Measurements from ENCODE around the gene KIF26B.

Gene KIF26B

DNA sequence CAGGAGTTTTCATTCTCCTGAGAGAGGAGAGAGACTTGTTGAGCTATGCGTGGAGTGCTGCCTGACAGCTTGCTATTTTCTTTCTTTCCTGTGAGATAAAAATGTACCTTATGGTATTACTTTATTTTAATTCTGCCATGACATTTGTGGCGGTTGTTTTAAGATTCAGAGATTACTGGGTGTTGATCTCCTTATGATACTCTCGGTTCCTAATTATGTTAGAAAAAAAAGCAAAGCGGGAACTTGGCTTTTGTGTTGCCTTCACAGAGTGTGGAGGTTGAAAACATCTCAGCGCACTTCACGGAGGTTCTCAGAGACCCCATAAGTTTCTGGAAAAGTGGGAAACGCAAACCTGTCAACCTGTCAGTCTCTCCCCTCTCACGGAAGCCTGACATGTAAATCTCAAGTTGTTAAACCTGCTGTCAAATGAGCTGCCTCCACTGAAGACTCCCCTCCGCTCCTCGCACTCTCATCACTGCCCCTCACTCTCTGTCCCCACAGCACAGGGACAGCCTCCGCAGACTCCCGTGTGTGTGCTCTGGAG is 405.6 kb downstream of the KIF26B start:
- DNase-seq (ENCODE audit: low spot score), result no peak

DNA sequence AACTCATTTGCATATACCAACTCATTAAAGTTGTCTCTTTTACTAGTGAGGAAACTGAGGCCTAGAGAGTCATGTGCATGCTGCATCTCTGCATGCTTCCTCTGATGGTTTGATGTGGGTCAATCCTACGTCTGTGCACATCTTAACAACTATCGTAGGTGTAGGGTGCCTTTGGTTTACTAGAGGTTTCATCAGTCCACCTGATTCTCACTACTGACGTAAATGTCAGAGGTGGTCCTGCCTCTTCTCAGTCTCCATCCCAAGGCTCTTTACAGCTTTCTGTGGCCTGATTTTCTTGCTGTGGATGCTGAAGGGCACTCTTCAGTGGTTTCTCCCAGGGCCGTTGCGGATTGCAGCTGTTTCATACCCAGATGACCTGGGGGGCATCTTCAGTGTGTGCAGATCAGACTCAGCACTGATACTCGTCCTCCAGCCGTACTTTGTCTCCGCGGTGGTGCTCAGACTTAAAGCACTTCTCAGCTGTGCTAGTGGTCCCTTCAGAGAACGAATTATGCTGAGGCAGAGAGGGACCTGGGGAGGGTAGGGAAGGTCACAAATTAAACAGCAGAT is 407.0 kb downstream of the KIF26B start:
- no peak for DNase-seq (ENCODE audit: low spot score)

DNA sequence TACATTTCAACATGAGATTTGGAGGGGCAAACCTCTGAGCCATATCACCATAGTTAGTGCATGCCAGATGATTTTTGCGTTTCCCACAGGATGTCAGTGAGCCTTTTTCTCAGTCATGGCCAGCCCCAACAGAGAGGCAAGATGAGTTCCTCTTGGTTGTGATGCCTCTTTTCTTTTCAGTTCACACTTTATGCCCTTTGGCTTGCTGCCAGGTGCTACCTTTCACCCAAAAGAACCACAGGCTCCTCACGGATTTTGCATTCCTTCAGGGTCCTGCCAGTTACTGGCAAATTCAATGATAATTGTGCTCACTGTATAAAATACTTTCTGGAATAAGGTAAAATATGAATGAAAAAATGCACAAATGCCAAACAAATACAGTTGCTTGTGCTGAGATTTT is 411.3 kb downstream of the KIF26B start:
- DNase-seq (ENCODE audit: low spot score), result no peak

DNA sequence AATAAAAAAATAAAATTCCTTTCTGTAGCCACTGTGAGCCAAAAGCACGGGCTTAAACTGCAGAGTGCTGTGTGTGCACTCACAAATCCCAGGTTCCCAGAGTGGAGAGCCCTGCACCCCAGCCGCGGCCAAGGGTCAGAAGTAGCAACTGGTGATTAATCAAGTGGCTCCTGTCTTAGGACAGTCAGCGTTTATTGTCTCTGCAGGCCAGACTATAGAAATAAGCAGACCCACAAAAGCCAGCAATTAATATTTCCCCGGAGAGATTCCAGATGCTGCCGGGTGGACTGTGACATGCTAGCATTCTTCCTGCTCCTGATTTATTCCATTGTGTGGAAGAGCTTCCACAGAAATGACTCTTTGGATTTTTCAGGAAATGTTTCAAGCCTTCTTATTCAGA is 412.2 kb downstream of the KIF26B start:
- DNase-seq (ENCODE audit: low spot score), result peak; percentile 82

DNA sequence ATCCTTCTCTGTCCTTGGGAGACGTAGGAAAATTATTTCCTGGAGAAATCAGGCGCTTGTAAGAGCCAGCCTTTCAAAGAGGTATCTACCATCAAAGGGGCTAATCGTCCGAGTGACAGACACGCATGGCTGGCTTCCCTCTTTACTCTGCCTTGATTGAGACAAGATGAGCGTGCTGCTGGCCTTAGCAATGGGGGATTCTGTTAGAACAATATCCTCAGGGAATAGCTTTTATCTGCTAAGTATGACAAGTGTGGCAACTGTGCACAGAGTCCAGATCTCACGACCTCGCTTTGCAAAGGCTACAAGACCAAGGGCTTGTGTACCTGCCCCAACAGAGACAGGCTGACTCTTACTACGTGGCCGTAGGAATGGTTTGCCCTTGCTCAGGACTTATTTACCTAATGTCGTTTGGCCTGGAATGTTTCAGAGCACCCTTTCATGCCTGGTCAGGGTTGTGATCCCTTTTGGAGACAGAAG is 417.1 kb downstream of the KIF26B start:
- DNase-seq (ENCODE audit: low spot score), result peak; percentile 95

DNA sequence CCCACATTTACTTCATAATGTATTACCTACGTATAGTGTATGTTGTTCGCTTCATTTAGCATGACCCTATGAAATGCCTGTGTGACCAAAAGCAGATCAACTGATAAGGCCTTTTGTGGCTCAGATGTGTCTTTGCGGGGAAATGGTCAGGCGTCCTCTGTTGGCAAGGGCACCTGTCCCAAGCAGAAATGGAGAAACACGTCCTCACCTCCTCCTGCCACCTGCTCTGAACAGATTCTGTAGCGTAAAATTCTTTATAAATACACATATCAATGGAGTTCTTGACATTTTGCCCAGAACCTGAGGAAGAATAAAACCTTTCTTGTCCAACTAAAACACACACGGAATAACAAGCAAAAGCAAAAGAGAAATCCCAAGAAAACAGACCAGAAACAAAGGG is 417.9 kb downstream of the KIF26B start:
- no peak for DNase-seq (ENCODE audit: low spot score)

DNA sequence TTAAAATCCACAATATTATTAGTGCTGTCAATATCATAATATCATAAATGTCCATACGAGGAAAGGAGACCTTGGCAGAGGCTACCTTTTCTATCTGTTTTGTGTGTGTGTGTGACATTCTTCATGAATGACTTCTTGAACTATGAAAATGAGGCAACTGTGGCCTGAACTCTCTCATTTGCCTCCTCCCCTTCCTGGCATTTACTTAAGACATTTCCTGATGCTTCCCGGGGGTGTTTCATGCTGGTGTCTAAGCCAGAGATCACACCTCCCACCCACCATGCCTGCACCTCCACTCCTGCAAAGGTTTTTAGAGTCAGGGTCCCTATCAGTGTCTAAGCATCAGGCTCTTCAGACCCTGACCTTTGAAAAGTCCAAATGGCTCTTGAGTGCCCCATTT is 420.9 kb downstream of the KIF26B start:
- no peak for DNase-seq (ENCODE audit: low spot score)

DNA sequence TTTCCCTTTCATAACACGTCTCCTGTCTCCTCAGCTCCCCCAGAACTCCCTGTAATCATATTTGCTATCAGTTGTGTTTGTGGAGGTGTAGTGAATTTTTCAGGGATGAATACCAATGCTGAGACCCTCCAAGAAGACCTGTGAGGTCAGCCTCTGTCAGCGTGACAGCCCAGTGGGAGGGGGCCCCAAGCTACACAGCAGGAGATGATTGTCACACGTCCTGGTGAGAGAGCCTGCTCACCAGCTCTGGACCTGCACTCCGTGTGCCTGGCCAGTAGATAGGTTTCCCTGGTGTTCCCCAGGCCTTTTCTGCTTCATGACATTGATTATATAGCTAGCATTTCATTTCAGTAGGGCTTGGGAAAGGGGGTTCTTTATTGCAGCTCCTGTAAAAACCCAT is 421.5 kb downstream of the KIF26B start:
- DNase-seq (ENCODE audit: low spot score), result no peak

DNA sequence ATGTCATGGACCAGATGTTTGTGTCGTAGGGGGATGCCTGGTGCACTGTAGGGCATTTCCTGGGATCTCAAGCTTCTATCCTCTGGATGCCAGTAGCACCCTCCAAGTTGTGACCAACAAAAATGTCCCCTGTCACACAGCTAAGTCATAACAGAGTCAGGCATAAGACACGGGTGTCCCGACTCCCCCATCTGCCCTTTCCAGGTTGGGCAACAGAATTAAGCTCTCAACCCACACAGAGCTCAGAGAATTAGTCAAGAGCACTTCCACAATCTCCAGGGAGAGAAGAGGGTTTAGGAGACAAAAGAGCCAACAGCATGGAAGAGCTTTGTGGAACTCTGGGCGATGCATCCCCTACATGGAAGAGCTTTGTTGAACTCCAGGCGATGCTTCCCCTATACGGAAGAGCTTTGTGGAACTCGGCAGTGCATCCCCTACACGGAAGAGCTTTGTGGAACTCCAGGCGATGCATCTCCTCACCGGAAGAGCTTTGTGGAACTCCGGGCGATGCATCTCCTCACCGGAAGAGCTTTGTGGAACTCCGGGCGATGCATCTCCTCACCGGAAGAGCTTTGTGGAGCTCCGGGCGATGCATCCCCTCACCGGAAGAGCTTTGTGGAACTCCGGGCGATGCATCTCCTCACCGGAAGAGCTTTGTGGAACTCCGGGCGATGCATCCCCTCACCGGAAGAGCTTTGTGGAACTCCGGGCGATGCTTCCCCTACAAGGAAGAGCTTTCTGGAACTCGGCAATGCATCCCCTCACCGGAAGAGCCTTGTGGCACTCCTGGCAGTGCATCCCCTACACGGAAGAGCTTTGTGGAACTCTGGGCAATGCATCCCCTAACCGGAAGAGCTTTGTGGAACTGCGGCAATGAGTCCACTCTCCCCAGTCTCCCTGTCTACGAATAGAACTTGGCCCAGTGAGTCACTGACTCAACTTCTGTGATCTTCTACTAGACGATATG is 422.7 kb downstream of the KIF26B start:
- no peak for DNase-seq (ENCODE audit: low spot score)

DNA sequence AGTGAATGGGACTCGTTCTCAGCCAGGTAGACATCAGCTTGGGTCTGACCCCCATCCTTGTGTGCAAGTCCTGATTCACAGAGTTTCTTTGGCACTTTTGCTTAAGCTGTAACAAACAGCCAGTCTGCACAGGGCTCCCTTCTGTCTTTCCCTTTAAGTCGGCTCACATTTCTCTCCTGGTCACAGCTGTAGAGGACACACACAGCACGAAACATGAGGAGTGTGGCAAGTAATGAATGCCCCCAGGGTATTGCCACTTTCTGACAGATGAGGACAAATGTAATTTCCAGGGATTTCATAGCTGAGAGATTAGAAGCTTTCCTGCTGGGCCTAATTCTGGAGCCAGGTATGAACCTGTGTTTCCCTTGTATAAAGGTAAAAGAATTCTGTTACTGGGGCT is 423.5 kb downstream of the KIF26B start:
- no peak for DNase-seq (ENCODE audit: low spot score)

DNA sequence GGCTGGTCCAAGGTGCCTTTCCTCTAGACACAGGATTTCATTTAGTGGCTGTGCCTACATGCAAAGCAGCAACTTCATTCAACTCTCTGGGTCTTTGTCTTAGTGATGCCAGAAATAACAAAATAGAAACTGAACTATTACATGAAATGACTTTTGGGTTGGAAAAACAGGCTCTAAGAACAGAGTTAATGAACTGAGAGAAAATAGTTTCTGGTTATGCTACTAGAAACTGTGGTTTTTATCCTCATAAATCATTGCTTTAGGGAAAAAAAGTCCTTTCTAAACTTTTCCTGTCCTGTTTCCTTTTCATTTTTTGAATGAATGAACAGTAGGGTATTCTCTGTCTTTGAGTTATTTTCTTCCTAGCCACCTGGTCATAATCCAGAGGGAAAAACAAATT is 424.0 kb downstream of the KIF26B start:
- DNase-seq (ENCODE audit: low spot score), result no peak

DNA sequence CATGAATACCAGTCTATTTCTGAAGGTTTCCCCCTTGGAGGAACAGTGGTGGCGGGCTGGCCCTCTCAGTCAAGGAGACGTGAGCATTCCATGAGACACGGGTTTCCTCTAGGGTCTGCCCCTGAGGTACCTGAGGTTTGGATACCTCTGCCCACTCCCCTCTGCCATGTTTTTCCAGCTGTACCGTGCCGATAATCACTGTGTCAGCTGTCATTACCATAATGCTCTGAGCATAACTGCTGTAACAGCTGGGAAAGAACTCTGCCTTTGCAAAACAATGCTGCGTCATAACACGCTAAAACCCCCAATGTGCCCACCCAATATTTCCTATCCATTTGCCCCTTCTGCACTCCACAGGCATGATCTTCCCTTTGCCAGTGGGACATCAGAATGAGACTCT is 425.1 kb downstream of the KIF26B start:
- no peak for DNase-seq (ENCODE audit: low spot score)

DNA sequence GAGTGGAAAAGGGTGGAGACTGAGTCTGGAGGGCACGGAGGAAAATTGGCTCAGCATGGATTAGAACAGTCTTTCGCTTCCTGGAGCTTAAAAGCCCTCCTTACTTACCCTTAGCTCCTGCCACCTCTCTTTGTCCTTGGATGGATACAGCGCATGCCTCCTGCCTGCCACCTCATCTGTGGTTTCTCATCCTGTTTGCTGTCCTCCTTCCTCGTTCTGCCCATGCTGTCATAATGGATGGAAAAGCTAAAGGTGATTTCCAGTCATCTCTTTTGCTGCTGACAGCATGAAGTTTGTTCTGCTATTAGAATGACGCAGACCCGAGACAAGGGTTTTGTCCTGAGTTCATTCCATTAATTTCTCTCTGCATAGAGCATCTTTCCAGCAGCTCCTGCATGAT is 425.9 kb downstream of the KIF26B start:
- DNase-seq (ENCODE audit: low spot score), result no peak

DNA sequence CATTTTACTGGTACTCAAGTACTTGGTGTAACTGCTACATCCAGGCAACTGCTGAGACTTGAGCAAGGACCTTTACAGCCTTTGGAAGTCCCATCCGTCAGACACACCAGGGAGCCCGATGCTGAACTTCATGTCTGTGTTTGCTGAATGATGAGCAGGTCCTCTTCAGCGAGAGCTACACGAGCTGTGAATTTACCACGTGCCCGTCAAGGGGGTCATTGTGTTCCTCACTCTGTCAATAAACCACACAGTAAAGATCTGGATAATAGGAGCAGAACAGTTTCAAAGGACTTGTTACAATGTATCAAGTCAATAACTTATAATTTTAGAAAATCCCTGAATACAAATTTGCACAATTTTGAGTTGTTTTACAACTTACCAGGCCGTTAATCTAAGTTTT is 427.2 kb downstream of the KIF26B start:
- DNase-seq (ENCODE audit: low spot score), result no peak

DNA sequence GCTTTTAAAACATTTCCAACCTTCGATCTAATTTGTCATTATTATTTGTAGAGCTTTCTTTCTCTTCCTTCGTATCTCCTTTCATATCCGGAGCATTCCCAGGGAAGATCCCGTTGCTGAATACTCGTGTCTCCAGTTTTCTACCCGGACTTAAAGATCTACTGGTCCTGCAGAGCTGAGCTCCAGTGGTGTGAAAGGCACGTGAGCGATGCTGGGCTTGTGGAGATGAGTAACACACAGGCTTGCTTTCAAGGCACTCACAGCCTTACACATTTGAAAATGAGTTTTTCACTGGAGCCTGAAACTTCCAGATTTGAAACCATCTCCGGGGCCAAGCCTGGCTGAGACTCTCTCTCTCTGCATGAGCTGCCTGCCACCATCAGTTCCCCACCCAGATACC is 428.3 kb downstream of the KIF26B start:
- no peak for DNase-seq (ENCODE audit: low spot score)

DNA sequence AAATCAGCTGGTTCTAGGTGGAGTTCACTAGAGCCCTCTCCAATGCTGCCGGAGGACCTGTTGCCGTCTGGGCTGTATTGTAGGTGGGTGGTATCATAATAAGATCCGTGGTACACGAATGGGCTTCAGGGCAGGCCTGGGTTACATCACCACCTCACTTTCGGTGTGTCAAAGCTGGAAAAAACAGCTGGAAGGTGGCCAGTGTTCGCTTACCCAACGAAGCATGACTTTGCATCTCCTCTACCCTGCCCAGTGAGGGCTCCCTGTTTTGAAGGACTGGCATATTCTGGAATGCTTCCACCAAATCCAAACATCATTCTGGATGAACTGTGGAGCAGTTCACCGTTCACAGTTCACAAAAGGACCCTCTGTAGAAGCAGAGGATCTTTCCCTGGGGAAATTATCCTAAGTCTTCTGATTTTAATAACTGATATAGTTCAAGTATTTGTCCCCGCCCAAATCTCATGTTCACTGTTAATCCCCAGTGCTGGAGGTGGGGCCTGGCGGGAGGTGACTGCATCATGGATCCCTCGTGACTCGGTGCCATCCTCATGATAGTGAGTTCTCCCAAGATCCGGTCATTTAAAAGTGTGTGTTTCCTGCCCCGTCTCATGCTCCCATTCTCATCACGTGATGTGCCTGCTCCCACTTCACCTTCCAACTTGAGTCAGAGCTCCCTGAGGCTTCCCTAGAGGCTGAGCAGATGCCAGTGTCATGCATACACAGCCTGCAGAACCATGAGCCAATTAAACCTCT is 429.0 kb downstream of the KIF26B start:
- DNase-seq (ENCODE audit: low spot score), result no peak

DNA sequence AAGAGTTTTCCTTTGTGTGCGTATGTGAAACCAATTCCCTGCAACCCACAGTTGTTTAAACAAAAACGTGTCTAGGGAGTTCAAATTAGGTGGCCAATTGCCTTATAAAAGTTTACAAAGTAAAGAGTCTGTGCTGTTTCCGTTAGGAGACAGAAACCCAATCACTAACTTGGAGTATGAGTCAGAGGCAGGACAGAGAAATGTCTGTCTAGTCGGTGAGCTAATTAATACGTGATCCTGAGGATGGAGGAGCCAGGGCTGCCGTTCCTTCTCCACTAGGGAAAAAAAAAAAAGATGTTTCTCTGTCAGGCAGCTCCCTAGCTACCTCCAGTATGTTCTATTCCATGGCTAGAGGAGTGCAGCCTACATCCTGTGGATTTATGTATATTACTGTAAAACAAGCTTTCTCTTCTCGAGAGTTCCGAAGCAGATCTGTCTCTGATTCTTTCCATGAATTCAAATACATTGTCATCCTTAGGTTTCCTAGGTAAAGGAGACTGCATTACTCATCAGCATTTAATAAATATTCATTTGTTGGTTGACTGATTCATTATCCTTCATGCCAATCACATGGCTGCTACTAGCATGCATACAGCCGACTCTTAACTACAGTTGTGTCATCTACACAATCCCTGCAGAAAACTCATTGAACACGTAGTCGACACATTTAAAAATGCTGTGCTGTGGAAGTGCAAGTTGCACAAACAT is 430.6 kb downstream of the KIF26B start:
- no peak for DNase-seq (ENCODE audit: low spot score)

DNA sequence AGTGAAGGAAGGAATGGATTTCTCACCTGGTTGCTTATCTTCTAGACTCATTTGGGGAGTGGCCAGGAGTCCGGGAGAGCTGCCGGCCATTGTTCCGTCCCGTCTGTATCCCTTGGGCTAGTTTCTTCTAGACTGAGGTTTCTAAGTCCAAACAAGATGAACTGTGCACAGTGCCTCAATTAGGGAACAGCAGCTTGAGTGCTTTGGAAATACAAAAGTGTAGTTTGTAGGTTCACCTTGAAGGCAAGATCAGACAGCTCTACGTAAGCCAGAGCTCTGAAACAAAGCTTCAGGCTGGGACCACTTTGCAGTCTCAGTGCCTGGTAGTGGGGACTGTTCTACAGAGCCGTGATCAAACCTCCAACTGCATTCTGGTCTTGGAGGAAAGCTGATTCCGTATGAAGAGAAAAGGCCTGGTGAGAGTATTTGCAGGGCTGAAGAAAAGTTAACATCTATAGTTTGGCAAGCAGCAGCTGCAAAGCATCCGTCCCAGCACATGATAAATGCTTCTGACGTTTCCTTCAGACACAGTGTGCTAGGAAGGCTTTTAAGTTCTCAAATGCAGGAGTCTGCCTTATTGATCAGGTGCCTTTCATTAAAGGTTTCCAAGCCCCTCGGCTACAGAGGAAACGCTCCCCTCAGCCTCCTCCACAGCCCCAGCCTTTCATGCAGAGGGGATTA is 432.8 kb downstream of the KIF26B start:
- DNase-seq (ENCODE audit: low spot score), result peak; percentile 90

DNA sequence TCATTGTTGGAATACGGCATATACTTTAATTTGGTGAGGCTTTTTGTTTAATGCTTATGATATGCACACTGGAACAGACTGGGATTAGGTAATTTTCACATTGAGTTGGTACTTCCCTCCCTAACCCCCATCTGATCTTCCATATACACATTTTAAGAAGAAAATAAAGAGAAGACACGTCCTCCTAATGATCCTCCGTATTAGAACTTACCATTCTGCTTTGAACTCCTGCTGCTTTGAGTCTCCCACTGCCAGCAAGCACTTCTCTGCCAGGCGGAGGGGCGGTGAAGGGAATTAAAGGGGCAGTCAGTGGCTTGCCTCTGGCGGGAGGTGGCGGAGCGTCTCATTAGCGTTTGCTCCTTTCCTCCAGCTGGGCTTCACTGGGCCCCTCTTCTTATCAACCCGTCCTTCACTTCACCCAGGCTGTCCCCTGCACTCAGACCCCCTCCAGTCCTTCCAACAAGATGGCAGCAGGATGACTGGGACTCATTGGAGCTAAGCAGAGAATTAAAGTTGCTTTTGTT is 433.4 kb downstream of the KIF26B start:
- peak; percentile 37 for DNase-seq (ENCODE audit: low spot score)

DNA sequence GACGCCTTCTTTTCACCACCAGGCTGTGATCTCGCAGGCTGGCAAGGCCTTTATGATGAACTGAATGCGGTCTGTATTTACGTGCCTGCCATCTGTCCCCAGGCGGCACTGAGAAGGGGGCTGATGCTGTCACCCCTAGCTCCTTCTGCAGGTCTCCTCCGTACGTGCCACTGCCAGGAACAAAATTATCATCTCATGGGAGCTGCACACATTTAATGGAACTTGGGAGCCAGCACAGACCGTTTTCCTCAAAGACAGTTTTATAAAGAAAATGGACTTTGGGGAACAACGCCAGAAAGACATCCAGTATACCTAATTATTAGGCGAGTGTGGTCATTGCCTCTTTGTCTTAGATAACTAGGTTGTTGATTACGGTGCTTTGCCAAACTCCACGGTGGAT is 434.5 kb downstream of the KIF26B start:
- no peak for DNase-seq (ENCODE audit: low spot score)

DNA sequence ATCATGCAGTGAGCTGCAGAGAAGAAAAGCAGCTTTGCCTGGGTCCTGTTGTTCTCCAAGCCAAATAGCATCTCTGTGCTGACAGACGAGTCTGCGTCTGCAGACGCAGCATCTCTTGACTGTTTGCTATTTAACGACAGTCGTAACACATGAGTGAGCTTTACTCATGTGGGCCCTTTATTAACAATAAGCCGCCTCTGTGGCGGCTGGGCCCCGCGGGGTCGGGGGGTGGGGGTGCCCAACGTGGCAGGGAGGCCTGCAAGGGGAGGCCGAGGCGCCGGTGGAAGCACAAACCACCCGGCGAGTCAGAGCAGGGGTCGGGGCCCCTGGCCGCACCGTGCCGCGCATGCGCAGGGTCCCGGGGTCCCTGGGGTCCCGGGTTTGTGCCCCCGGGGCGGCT is 435.1 kb downstream of the KIF26B start:
- peak; percentile 53 for DNase-seq (ENCODE audit: low spot score)

Data from SK-N-DZ (cell line).